Stimulated activated naive B cell treated with anti-CD40 and anti-IgM and Interleukin-4, amounts not matched to agents 10 μg/mL and 1 μg/mL and 100 μg/mL, for 72 hours (primary cell): ENCODE data around the gene TESK1.
"Not testable (repeated sequence)": the region's sequence is repeated elsewhere in the genome, so short reads cannot be mapped to it uniquely, and the experiment has no call there.

ENCODE experiments used
- ATAC-seq, 2 donors: fragments of 150-1000 bp; cut with Tn5 transposase; replicated peaks; 2 replicates each; pipeline ENCODE4 v1.10.0; 2021; ENCODE audit warnings: moderate library complexity in 1 of 2
- DNase-seq: peaks from one replicate; pipeline ENCODE4 v3.0.0; 2021
- H3K27ac Mint-ChIP-seq: one replicate; pipeline ENCODE4 v1.8.0; 2022; ENCODE audit warnings: mild to moderate bottlenecking, mixed read lengths
- H3K27me3 Mint-ChIP-seq, 2 donors: one replicate each; pipeline ENCODE4 v1.8.0; 2022; ENCODE audit warnings: mixed read lengths in 2 of 2
- H3K36me3 Mint-ChIP-seq, 2 donors: one replicate each; pipeline ENCODE4 v1.8.0; 2022; ENCODE audit warnings: mixed read lengths in 2 of 2, mild to moderate bottlenecking in 1 of 2
- H3K4me1 Mint-ChIP-seq, 2 donors: one replicate each; pipeline ENCODE4 v1.8.0; 2022; ENCODE audit warnings: mixed read lengths in 2 of 2, mild to moderate bottlenecking in 1 of 2
- H3K4me3 Mint-ChIP-seq, 2 donors: one replicate each; pipeline ENCODE4 v1.8.0; 2022; ENCODE audit warnings: mild to moderate bottlenecking in 2 of 2, mixed read lengths in 2 of 2, moderate library complexity in 1 of 2
- H3K9me3 Mint-ChIP-seq, 2 donors: one replicate each; pipeline ENCODE4 v1.8.0; 2022; ENCODE audit warnings: mixed read lengths in 2 of 2, mild to moderate bottlenecking in 1 of 2

TESK1 gene

GRCh38 chr9:35599763-35600604 lies 5.1 kb upstream of the TESK1 start:
- DNase-seq (no peak), ATAC-seq (no peak)
- Mint-ChIP-seq H3K36me3 (peaks cover 0 to 7% of the 10 kb centered on the region in 2 donors), H3K4me3 (no peak overlapping the region), H3K9me3 (peaks cover 0 to 3% of the 10 kb centered on the region in 2 donors), H3K4me1 (peaks cover 10 to 15% of the 10 kb centered on the region in 2 donors), H3K27ac (no peak overlapping the region), H3K27me3 (no peaks in the 10 kb centered on the region)

- peaks cover 28 to 41% of the 10 kb centered on the region in 2 donors for H3K4me1 Mint-ChIP-seq
- H3K4me3 Mint-ChIP-seq: peak overlapping the region; percentile 90 to 94
- peaks cover 0 to 3% of the 10 kb centered on the region in 2 donors for H3K9me3 Mint-ChIP-seq
- DNase-seq (no peak), ATAC-seq (peak in 1 of 2 donors; percentile 0)
- H3K27me3 Mint-ChIP-seq: no peaks in the 10 kb centered on the region
- H3K27ac Mint-ChIP-seq: peak overlapping the region; percentile 97
- peaks cover 8 to 16% of the 10 kb centered on the region in 2 donors for H3K36me3 Mint-ChIP-seq
Observed at GRCh38 chr9:35603506-35603985, 1.5 kb upstream of the TESK1 start.

GRCh38 chr9:35603986-35604577 lies 980 bp upstream of the TESK1 start:
- ATAC-seq: peak; percentile 86 to 88
- Mint-ChIP-seq H3K27ac (peak overlapping the region; percentile 97), H3K4me1 (peaks cover 27 to 46% of the 10 kb centered on the region in 2 donors), H3K36me3 (peaks cover 12 to 19% of the 10 kb centered on the region in 2 donors), H3K9me3 (peaks cover 0 to 3% of the 10 kb centered on the region in 2 donors), H3K27me3 (no peaks in the 10 kb centered on the region), H3K4me3 (peak overlapping the region; percentile 90 to 94)
- peak; percentile 100 for DNase-seq

- Mint-ChIP-seq H3K4me3 (peak overlapping the region; percentile 84 to 85), H3K36me3 (peaks cover 17 to 23% of the 10 kb centered on the region in 2 donors), H3K9me3 (peaks cover 0 to 3% of the 10 kb centered on the region in 2 donors), H3K27me3 (no peaks in the 10 kb centered on the region), H3K27ac (peak overlapping the region; percentile 81), H3K4me1 (peaks cover 28 to 59% of the 10 kb centered on the region in 2 donors)
- ATAC-seq (peak; percentile 3 to 4), DNase-seq (no peak)
Observed at GRCh38 chr9:35605351-35606137, 482 bp downstream of the TESK1 start.

- Mint-ChIP-seq H3K27ac (peak overlapping the region; percentile 81), H3K4me1 (peaks cover 31 to 63% of the 10 kb centered on the region in 2 donors), H3K9me3 (peaks cover 0 to 3% of the 10 kb centered on the region in 2 donors), H3K36me3 (peaks cover 18 to 27% of the 10 kb centered on the region in 2 donors), H3K27me3 (no peaks in the 10 kb centered on the region), H3K4me3 (peak overlapping the region; percentile 84 to 85)
- ATAC-seq (no peak), DNase-seq (no peak)
Observed at GRCh38 chr9:35606138-35606504, 1.1 kb downstream of the TESK1 start.

GRCh38 chr9:35606726-35607125 lies 1.7 kb downstream of the TESK1 start:
- Mint-ChIP-seq H3K4me3 (peak overlapping the region; percentile 9 to 45), H3K27me3 (no peaks in the 10 kb centered on the region), H3K36me3 (peaks cover 24 to 33% of the 10 kb centered on the region in 2 donors), H3K4me1 (peaks cover 37 to 68% of the 10 kb centered on the region in 2 donors), H3K27ac (peak overlapping the region; percentile 56), H3K9me3 (peaks cover 0 to 3% of the 10 kb centered on the region in 2 donors)
- ATAC-seq (no peak), DNase-seq (no peak)

- no peak for ATAC-seq
- peak overlapping the region in 1 of 2 donors; percentile 44 for H3K4me3 Mint-ChIP-seq
- peak overlapping the region; percentile 70 for H3K27ac Mint-ChIP-seq
- no peak for DNase-seq
- H3K36me3 Mint-ChIP-seq: peaks cover 34 to 44% of the 10 kb centered on the region in 2 donors
- H3K9me3 Mint-ChIP-seq: peaks cover 0 to 3% of the 10 kb centered on the region in 2 donors
- H3K27me3 Mint-ChIP-seq: no peaks in the 10 kb centered on the region
- H3K4me1 Mint-ChIP-seq: peaks cover 44 to 81% of the 10 kb centered on the region in 2 donors
Observed at GRCh38 chr9:35608221-35608620, 3.2 kb downstream of the TESK1 start.

- Mint-ChIP-seq H3K9me3 (no peaks in the 10 kb centered on the region), H3K4me3 (no peak overlapping the region), H3K27me3 (no peaks in the 10 kb centered on the region), H3K4me1 (peaks cover 49 to 81% of the 10 kb centered on the region in 2 donors), H3K36me3 (peaks cover 43 to 53% of the 10 kb centered on the region in 2 donors), H3K27ac (peak overlapping the region; percentile 34)
- ATAC-seq (no peak), DNase-seq (no peak)
Observed at GRCh38 chr9:35609001-35609819, 4.1 kb downstream of the TESK1 start.

- ATAC-seq (no peak), DNase-seq (no peak)
- Mint-ChIP-seq H3K9me3 (no peaks in the 10 kb centered on the region), H3K4me1 (peaks cover 51 to 84% of the 10 kb centered on the region in 2 donors), H3K27me3 (no peaks in the 10 kb centered on the region), H3K27ac (no peak overlapping the region), H3K4me3 (no peak overlapping the region), H3K36me3 (peaks cover 49 to 58% of the 10 kb centered on the region in 2 donors)
Observed at GRCh38 chr9:35609820-35610163, 4.7 kb downstream of the TESK1 start.

- peak; percentile 72 to 79 for ATAC-seq
- no peaks in the 10 kb centered on the region for H3K27me3 Mint-ChIP-seq
- peak overlapping the region; percentile 79 for H3K27ac Mint-ChIP-seq
Observed at GRCh38 chr9:35611230-35611797, 6.3 kb downstream of the TESK1 start.

GRCh38 chr9:35612066-35612465 lies 7.0 kb downstream of the TESK1 start:
- H3K9me3 Mint-ChIP-seq, ATAC-seq, H3K27me3 Mint-ChIP-seq, H3K4me3 Mint-ChIP-seq, DNase-seq: not testable (repeated sequence)
- Mint-ChIP-seq H3K4me1 (peaks cover 59 to 96% of the 10 kb centered on the region in 2 donors), H3K27ac (peak overlapping the region; percentile 42), H3K36me3 (peaks cover 68 to 74% of the 10 kb centered on the region in 2 donors)

More at GRCh38 chr9:35611230-35611797, 6.3 kb downstream of the TESK1 start:
- DNase-seq: no peak
- peaks cover 64 to 74% of the 10 kb centered on the region in 2 donors for H3K36me3 Mint-ChIP-seq
- H3K4me3 Mint-ChIP-seq: no peak overlapping the region
- peaks cover 61 to 94% of the 10 kb centered on the region in 2 donors for H3K4me1 Mint-ChIP-seq
- no peaks in the 10 kb centered on the region for H3K9me3 Mint-ChIP-seq

- no peaks in the 10 kb centered on the region for H3K27me3 Mint-ChIP-seq
- H3K4me1 Mint-ChIP-seq: peaks cover 61 to 95% of the 10 kb centered on the region in 2 donors
- no peak overlapping the region for H3K27ac Mint-ChIP-seq
- no peaks in the 10 kb centered on the region for H3K9me3 Mint-ChIP-seq
- DNase-seq: no peak
- peak overlapping the region in 1 of 2 donors; percentile 0 for H3K4me3 Mint-ChIP-seq
- H3K36me3 Mint-ChIP-seq: peaks cover 75 to 76% of the 10 kb centered on the region in 2 donors
- ATAC-seq: no peak
Observed at GRCh38 chr9:35612843-35613242, 7.8 kb downstream of the TESK1 start.
